Transverse colon (tissue), 4 donors: ENCODE results near the gene SERPINA3. TPM values are rescaled to one million over a fixed set of nuclear protein-coding genes. Genes with fewer than 3 reads are reported as not detected.

Experiments used
- DNase-seq: peaks from one replicate; pipeline ENCODE4 v3.0.0-alpha.2; 2019
- H3K27ac ChIP-seq, 4 donors: fragments of 200-600 bp; sonication (generic); 2 replicates each; pipeline ENCODE4 v1.5.1; 2016 to 2018; ENCODE audit warnings: inconsistent platforms in 4 of 4
- H3K27me3 ChIP-seq: fragments of 200-600 bp; sonication (generic); 2 replicates; pipeline ENCODE4 v1.5.1; 2017; ENCODE audit warnings: inconsistent platforms
- H3K36me3 ChIP-seq, 4 donors: fragments of 200-600 bp; sonication (generic); 2 replicates each; pipeline ENCODE4 v1.5.1; 2017 to 2019; ENCODE audit warnings: inconsistent platforms in 4 of 4
- H3K4me1 ChIP-seq, 4 donors: fragments of 200-600 bp; sonication (generic); 2 replicates each; pipeline ENCODE4 v1.5.1; 2017 to 2020; ENCODE audit warnings: inconsistent platforms in 4 of 4
- H3K4me3 ChIP-seq, 4 donors: fragments of 200-600 bp; sonication (generic); 1 replicate in 1 of 4; 2 replicates in 3 of 4; pipeline versions ENCODE4 v1.5.1 to v1.6.1; 2017 to 2019; ENCODE audit warnings: inconsistent platforms in 4 of 4
- H3K9me3 ChIP-seq, 2 donors: fragments of 200-600 bp; sonication (generic); 2 replicates each; pipeline ENCODE4 v1.5.1; 2017 to 2019; ENCODE audit warnings: inconsistent platforms in 2 of 2
- CTCF ChIP-seq, 5 experiments: fragments of 200-600 bp in 3 of 5; fragments of 450-650 bp in 2 of 5; sonication (generic) in 3 of 5; IDR thresholded peaks; 1 replicate in 2 of 5; 2 replicates in 3 of 5; pipeline ENCODE4 v1.5.1; 2016 to 2017; ENCODE audit warnings: antibody characterized with exemption in 5 of 5, inconsistent platforms in 3 of 5, mild to moderate bottlenecking in 2 of 5, moderate library complexity in 1 of 5
- EP300 ChIP-seq: sonication (generic); formaldehyde crosslinking; IDR thresholded peaks from one replicate; pipeline ENCODE4 v1.6.1; 2017; ENCODE audit warnings: antibody characterized with exemption, low read depth
- POLR2A ChIP-seq: fragments of 450-650 bp; IDR thresholded peaks from one replicate; pipeline ENCODE4 v1.6.1; 2016; ENCODE audit warnings: antibody characterized with exemption, mild to moderate bottlenecking, moderate library complexity
- POLR2AphosphoS5 ChIP-seq, 3 donors: sonication (generic); formaldehyde crosslinking; IDR thresholded peaks; one replicate each; pipeline ENCODE4 v1.6.1; 2016; ENCODE audit warnings: antibody characterized with exemption in 3 of 3
- WGBS, 2 donors: methylation state at CpG; one replicate each; pipeline ENCODE4 v1.1.5; 2018; ENCODE audit warnings: low coverage in 1 of 2; 5-methylcytosine and 5-hydroxymethylcytosine counted together
- in situ Hi-C, 4 donors: fragments of 200-750 bp; cut with MboI; loops; one replicate each; pipeline versions ENCODE4 v1.15.0 to v1.15.1; 2017; ENCODE audit warnings: low sequenced_read_pairs in 3 of 4, low pct_ligation_motif_present in 1 of 4, low pct_unique_long_range_greater_than_20kb in 1 of 4
- intact Hi-C: fragments of 100-400 bp; cut with DNase I; formaldehyde crosslinking; loops from one replicate; pipeline ENCODE4 v1.15.1; 2023; ENCODE audit warnings: low total_unique reads
- total RNA-seq, 4 donors: library from RNA; depleted of rRNA; stranded (reverse); fragments of >200 nt; gene quantifications; one replicate each; pipeline ENCODE4 v1.1.0, GENCODE V29; 2016

SERPINA3 gene
- total RNA-seq, 4 donors from 2014 or later, result 16.0 to 72.7 (median 22.6) TPM

GRCh38 chr14:94671870-94672444 lies 59.8 kb downstream of the SERPINA3 start:
- Histone ChIP-seq H3K9me3 (no peaks in the 10 kb centered on the region), H3K27me3 (peaks cover 6% of the 10 kb centered on the region), H3K4me3 (no peak overlapping the region), H3K36me3 (no peaks in the 10 kb centered on the region), H3K27ac (no peak overlapping the region), H3K4me1 (no peaks in the 10 kb centered on the region)
- in situ Hi-C loops, result no loop called here
- TF ChIP-seq POLR2A, result no peak
- no peak for TF ChIP-seq EP300
- TF ChIP-seq CTCF (IDR thresholded peaks at IDR 0.05), result no peak
- no peak for TF ChIP-seq POLR2AphosphoS5 (IDR thresholded peaks at IDR 0.05)
- 85 to 100% methylated on average over 2 to 7 of the region's 7 CpGs for WGBS, 2 donors
- DNase-seq, result no peak
- intact Hi-C loops, result no loop called here

GRCh38 chr14:94673071-94673470 lies 60.9 kb downstream of the SERPINA3 start:
- no peak overlapping the region for H3K4me3 ChIP-seq
- in situ Hi-C loops, result no loop called here
- 96% methylated on average over 7 of the region's 7 CpGs; no CpG with 5 or more reads in 1 of the 2 donors for WGBS, 2 donors
- no peaks in the 10 kb centered on the region for H3K36me3 ChIP-seq
- H3K9me3 ChIP-seq, result no peaks in the 10 kb centered on the region
- H3K27ac ChIP-seq, result no peak overlapping the region
- DNase-seq, result no peak
- TF ChIP-seq EP300 (no peak), POLR2A (no peak), CTCF (IDR thresholded peaks at IDR 0.05) (no peak), POLR2AphosphoS5 (IDR thresholded peaks at IDR 0.05) (no peak)
- intact Hi-C loops, result no loop called here
- no peaks in the 10 kb centered on the region for H3K4me1 ChIP-seq
- H3K27me3 ChIP-seq, result peaks cover 6% of the 10 kb centered on the region

Other genes starting within 250 kb of the SERPINA3 start
- gene SERPINA2, start 245.7 kb upstream of the SERPINA3 start, total RNA-seq, result not detected
- gene SERPINA1, start 223.8 kb upstream of the SERPINA3 start, total RNA-seq, result 100 to 1,000 TPM in 1 of 4 donors, 10 to 100 TPM in 3; 35.2 to 107 (median 61.0) TPM
- gene SERPINA11, start 159.6 kb upstream of the SERPINA3 start, total RNA-seq, result under 1 TPM in 1 of 4 donors, not detected in 3; 0.27 TPM
- not detected for gene SERPINA9, start 136.2 kb upstream of the SERPINA3 start, total RNA-seq
- not detected for gene SERPINA12, start 102.9 kb upstream of the SERPINA3 start, total RNA-seq
- gene SERPINA4, start 50.9 kb upstream of the SERPINA3 start, total RNA-seq, result not detected
- gene SERPINA5, start 31.0 kb upstream of the SERPINA3 start, total RNA-seq, result 10 to 100 TPM in 1 of 4 donors, 1 to 10 TPM in 1, under 1 TPM in 1, not detected in 1; 0.32 to 37.6 (median 1.5) TPM
- gene GSC, start 157.7 kb downstream of the SERPINA3 start, total RNA-seq, result under 1 TPM in 1 of 4 donors, not detected in 3; 0.32 TPM